GM13976 (cell line): ENCODE results near the gene YARS1.
A peak's percentile ranks its signal among the peaks of the same experiment; 100 is the strongest.

Source experiments
- DNase-seq: peaks from one replicate; pipeline ENCODE4 v3.0.0; 2012; ENCODE audit warnings: low spot score
- in situ Hi-C: fragments of 300-500 bp; cut with MboI; formaldehyde crosslinking; loops from one replicate; pipeline ENCODE4 v1.12.0; 2022; ENCODE audit warnings: low sequenced_read_pairs, mixed read lengths, inconsistent platforms; ENCODE audit not compliant: unreplicated experiment
- TF ChIP-seq, protein P1 (sequence below): IDR thresholded peaks from 2 replicates; pipeline ENCODE4 v1.5.1; 2012; ENCODE audit warnings: borderline replicate concordance, mild to moderate bottlenecking; ENCODE audit not compliant: insufficient read depth; ENCODE audit errors: extremely low read depth, missing control alignments, control extremely low read depth

The YARS1 gene

GRCh38 chr1:32765570-32766327 lies 51.4 kb downstream of the YARS1 start:
- TF ChIP-seq, protein P1, sequence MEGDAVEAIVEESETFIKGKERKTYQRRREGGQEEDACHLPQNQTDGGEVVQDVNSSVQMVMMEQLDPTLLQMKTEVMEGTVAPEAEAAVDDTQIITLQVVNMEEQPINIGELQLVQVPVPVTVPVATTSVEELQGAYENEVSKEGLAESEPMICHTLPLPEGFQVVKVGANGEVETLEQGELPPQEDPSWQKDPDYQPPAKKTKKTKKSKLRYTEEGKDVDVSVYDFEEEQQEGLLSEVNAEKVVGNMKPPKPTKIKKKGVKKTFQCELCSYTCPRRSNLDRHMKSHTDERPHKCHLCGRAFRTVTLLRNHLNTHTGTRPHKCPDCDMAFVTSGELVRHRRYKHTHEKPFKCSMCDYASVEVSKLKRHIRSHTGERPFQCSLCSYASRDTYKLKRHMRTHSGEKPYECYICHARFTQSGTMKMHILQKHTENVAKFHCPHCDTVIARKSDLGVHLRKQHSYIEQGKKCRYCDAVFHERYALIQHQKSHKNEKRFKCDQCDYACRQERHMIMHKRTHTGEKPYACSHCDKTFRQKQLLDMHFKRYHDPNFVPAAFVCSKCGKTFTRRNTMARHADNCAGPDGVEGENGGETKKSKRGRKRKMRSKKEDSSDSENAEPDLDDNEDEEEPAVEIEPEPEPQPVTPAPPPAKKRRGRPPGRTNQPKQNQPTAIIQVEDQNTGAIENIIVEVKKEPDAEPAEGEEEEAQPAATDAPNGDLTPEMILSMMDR: no peak
- DNase-seq: peak; percentile 8
- in situ Hi-C loops: no loop called here

- TF ChIP-seq, protein P1: no peak
- DNase-seq: peak; percentile 11
- in situ Hi-C loops: no loop called here
Observed at GRCh38 chr1:32764826-32765569, 52.2 kb downstream of the YARS1 start.

- in situ Hi-C loops: no loop called here
- TF ChIP-seq, protein P1: no peak
- peak; percentile 3 for DNase-seq
Observed at GRCh38 chr1:32763221-32763620, 53.9 kb downstream of the YARS1 start.

GRCh38 chr1:32761936-32762335 lies 55.2 kb downstream of the YARS1 start:
- in situ Hi-C loops: no loop called here
- TF ChIP-seq, protein P1: no peak
- no peak for DNase-seq

GRCh38 chr1:32761253-32761877 lies 55.8 kb downstream of the YARS1 start:
- peak; percentile 28 for DNase-seq
- in situ Hi-C loops: no loop called here

More at GRCh38 chr1:32761253-32761877, 55.8 kb downstream of the YARS1 start:
- TF ChIP-seq, protein P1: no peak
